GM18502 (cell line): Measurements from ENCODE around the gene SLC4A4.
A peak's percentile ranks its signal among the peaks of the same experiment; 100 is the strongest.

Experiments
- ATAC-seq: cut with Tn5 transposase; IDR thresholded peaks from one replicate; pipeline ENCODE4 v1.9.1; 2021; ENCODE audit warnings: mild to moderate bottlenecking; ENCODE audit not compliant: unreplicated experiment, poor library complexity

Gene SLC4A4

DNA sequence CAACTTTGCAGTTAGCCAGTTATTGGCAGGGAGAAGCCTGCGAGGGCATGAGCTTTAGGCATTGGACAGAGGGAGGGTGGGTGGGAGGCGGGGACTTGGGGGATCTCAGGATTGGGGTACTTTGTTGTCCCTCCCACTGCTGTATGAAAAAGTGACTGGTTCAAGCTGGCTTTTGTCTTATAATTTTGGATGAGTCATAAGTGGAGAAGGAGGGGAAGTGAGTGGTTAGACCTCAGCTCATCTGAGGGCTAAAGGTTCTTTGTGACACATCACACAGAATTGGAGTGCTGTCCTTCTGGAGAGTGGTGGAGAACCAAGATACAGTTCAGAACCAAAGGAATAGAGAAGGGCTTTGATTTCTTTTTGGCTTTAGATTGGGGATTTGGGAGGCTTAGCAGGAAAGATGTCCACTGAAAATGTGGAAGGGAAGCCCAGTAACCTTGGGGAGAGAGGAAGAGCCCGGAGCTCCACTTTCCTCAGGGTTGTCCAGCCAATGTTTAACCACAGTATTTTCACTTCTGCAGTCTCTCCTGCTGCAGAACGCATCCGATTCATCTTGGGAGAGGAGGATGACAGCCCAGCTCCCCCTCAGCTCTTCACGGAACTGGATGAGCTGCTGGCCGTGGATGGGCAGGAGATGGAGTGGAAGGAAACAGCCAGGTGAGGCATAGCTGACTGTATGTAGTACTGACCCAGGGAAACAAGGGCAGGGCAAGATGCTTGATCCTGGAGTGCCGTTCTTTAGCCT, at the start of gene SLC4A4:
SLC4A4 (plus strand) TSS at position 175 of the 748 bp plus-strand sequence.
- ATAC-seq = peak; percentile 100

GRCh38 chr4:71290074-71290473, 48.7 kb upstream of the SLC4A4 start:
- ATAC-seq = no peak

GRCh38 chr4:71290476-71290875, 48.3 kb upstream of the SLC4A4 start:
- no peak for ATAC-seq

DNA sequence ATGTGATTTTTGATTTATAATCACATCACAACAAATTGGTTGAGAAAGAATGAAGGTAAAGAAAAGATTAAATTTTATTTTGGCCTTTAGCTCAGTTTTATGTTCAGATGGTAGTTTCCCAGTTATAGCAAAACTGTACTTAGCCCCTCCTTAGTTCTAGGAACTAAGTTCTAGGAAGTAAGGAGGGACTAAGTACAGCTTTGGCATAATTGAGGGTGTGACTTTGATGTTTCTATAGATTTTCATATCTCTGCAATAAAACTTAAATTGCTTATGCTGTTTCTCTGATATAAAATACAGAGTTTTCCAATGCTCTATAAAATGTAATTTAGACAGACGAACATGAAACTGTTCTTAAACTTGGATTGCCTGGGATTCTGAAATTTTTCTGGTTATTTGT, 46.6 kb upstream of the SLC4A4 start:
- ATAC-seq = no peak

- ATAC-seq = no peak
These were observed 45.1 kb upstream of the SLC4A4 start for GRCh38 chr4:71293705-71294104.

- ATAC-seq = no peak
These were observed 44.5 kb upstream of the SLC4A4 start for GRCh38 chr4:71294301-71294700.

GRCh38 chr4:71296945-71297344, 41.9 kb upstream of the SLC4A4 start:
- ATAC-seq = no peak

- ATAC-seq = no peak
These were observed 38.5 kb upstream of the SLC4A4 start for GRCh38 chr4:71300362-71300761.

- ATAC-seq = no peak
These were observed 37.9 kb upstream of the SLC4A4 start for GRCh38 chr4:71300964-71301363.

GRCh38 chr4:71303287-71303686, 35.5 kb upstream of the SLC4A4 start:
- ATAC-seq = no peak

GRCh38 chr4:71303850-71304249, 35.0 kb upstream of the SLC4A4 start:
- no peak for ATAC-seq

- ATAC-seq = no peak
These were observed 34.5 kb upstream of the SLC4A4 start for GRCh38 chr4:71304289-71304850.

DNA sequence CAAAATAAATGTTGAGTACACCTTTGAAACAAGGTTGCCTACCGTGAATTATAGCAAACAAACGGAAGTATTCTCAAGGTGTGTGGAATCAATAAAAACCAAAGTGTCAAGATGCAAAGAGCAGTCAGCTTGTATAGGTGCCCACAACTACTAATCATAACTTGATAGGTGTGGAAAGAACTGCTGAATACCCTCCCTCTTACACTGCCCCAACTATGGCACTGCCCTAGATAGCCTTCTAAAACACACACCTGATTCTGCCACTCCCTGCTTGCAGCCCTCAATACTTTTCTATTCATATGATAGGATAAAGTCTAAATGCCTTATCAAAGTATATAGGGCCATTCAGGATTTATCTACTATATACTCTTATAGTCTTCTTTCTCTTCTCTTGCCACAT, 31.1 kb upstream of the SLC4A4 start:
- no peak for ATAC-seq

- ATAC-seq = no peak
These were observed 16.4 kb upstream of the SLC4A4 start for GRCh38 chr4:71322425-71322824.

DNA sequence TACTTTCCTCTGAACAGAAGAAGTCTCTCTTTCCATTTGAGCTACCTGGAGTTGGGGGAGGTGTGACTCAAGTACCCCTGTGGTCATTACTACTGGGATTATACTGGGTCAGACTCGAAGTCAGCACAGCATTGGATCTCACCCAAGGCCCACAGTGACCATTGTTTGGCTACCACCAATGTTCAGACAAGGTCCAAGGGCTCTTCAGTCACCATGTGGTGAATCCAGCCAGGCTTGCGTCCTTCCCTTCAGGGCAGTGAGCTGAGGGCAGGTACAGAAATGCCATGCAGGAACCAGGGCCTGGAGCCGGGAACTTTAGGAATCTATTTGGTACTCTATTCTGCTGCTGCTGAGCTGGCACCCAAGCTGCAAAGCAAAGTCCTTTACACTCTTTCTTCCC, 5.5 kb upstream of the SLC4A4 start:
- ATAC-seq = no peak

DNA sequence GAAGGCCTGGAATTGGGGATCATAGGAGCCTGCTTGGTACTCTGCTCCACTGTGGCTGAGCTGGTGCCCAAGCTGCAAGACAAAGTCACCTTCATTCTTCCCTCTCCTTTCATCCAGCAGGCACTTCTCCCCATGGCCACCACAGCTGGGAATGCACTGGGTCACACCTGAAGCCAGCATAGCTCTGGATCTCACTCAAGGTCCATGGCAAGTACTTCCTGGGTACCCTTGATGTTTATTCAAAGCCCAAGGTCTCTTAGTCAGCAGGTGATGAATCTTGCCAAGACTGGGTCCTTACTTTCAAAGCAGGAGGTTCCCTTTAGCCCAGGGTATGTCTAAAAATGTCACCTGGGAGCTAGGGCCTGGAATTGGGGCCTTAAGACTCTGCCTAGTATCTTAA, 4.9 kb upstream of the SLC4A4 start:
- no peak for ATAC-seq

- ATAC-seq = no peak
These were observed 4.3 kb upstream of the SLC4A4 start for GRCh38 chr4:71334465-71334882.

DNA sequence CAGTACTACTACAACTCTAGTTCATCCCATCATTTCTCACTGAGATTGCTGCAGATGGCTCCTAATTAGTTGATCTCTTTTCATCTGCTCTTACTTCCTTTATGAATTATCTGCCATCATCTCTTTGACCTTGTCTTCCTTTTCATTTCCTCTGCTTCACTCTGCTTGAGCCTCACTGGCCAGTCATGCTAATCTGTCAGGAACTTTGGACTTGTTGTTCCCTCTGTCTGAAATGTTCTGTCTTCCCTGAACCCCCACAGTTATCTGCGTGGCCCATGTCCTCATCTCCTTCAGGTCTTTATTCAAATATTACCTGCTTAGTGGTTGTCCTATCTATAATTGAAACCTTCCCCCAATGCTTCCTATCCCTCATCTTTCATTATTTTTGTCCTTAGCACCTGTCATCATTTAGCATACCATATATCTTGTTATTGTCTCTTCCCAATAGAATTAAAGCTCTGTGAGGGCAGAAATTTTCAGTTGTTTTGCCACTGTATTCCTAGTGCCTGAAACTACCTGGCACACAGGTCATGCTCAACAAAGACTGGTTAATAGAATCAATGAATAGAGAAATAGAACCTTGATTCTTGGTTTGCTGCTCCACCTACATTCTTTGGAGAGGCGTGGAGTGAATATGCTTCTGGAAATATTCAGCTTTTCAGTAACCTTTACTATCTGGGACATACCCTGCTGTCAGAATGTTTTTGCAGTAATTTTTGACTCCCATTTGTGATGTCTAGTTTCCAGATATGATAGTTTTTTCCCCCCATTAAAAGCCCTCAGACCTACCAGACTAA, 5.0 kb downstream of the SLC4A4 start:
- no peak for ATAC-seq

GRCh38 chr4:71346710-71347109, 7.9 kb downstream of the SLC4A4 start:
- no peak for ATAC-seq

DNA sequence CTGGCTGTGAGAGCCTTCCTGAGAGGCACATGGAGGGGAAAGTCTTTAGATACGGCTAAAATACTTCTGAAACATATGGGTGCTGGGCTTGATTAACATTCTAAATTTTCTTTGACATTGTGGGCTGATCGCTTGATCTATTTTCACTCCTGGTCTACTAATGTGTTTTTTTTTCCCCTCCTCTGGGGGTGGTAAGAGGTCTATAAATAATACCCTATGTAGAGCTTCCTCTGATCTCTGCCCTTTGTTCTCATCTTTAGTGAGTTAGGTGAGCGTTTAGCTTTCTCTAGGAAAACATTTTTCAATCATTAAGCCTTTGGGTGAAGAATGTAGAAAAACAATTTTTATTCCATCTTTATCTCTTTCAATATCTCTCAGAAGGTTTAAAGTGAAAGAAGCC, 9.8 kb downstream of the SLC4A4 start:
- no peak for ATAC-seq

DNA sequence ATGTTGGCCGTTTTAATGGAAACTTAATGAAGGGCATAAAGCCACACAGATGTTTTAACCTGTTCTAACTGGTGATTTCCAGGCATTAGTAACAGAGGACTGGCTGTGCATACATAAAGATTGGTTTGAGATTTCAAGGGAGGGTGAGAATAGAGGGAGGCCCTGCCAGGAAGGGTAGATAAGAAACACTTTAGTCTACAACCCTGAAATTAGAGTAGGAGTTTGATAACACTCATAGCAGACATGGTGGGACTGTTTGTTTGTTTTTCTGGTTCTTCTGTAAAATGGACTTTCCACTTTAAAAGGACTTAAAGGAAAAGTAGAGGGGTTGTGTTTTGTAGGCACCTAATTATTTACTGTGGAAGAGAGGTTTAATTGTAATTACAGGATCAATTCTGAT, 16.2 kb downstream of the SLC4A4 start:
- no peak for ATAC-seq
